ENCODE measurements around the gene HAUS7.

The HAUS7 gene

GRCh38 chrX:153505361-153505760 lies 35.0 kb upstream of the HAUS7 start:
- H3K4me3 ChIP-seq (ENCODE audit: low read depth, low read length): no peak overlapping the region
- no peak for TF ChIP-seq CTCF (IDR thresholded peaks at IDR 0.05; ENCODE audit: low read depth, low read length)

- no peak overlapping the region for H3K4me3 ChIP-seq (ENCODE audit: low read depth, low read length)
- TF ChIP-seq CTCF (IDR thresholded peaks at IDR 0.05; ENCODE audit: low read depth, low read length): no peak
Observed at GRCh38 chrX:153504445-153505016, 34.2 kb upstream of the HAUS7 start.

- no peak for TF ChIP-seq CTCF (IDR thresholded peaks at IDR 0.05; ENCODE audit: low read depth, low read length)
- no peak overlapping the region for H3K4me3 ChIP-seq (ENCODE audit: low read depth, low read length)
Observed at GRCh38 chrX:153502796-153503195, 32.4 kb upstream of the HAUS7 start.

- TF ChIP-seq CTCF (IDR thresholded peaks at IDR 0.05; ENCODE audit: low read depth, low read length): no peak
- no peak overlapping the region for H3K4me3 ChIP-seq (ENCODE audit: low read depth, low read length)
Observed at GRCh38 chrX:153502131-153502530, 31.8 kb upstream of the HAUS7 start.

GRCh38 chrX:153501530-153501929 lies 31.2 kb upstream of the HAUS7 start:
- no peak for TF ChIP-seq CTCF (IDR thresholded peaks at IDR 0.05; ENCODE audit: low read depth, low read length)
- H3K4me3 ChIP-seq (ENCODE audit: low read depth, low read length): no peak overlapping the region

GRCh38 chrX:153500676-153501280 lies 30.4 kb upstream of the HAUS7 start:
- no peak for TF ChIP-seq CTCF (IDR thresholded peaks at IDR 0.05; ENCODE audit: low read depth, low read length)
- H3K4me3 ChIP-seq (ENCODE audit: low read depth, low read length): no peak overlapping the region

- TF ChIP-seq CTCF (IDR thresholded peaks at IDR 0.05; ENCODE audit: low read depth, low read length): no peak
- H3K4me3 ChIP-seq (ENCODE audit: low read depth, low read length): no peak overlapping the region
Observed at GRCh38 chrX:153499876-153500275, 29.5 kb upstream of the HAUS7 start.

All from WI38 (cell line).